ENCODE measurements around the gene STK33. TPM values are rescaled to one million over a fixed set of nuclear protein-coding genes. Genes with fewer than 3 reads are reported as not detected.

Gene STK33
- total RNA-seq, 1 experiment from 2014 or later, result 3.9 TPM

DNA sequence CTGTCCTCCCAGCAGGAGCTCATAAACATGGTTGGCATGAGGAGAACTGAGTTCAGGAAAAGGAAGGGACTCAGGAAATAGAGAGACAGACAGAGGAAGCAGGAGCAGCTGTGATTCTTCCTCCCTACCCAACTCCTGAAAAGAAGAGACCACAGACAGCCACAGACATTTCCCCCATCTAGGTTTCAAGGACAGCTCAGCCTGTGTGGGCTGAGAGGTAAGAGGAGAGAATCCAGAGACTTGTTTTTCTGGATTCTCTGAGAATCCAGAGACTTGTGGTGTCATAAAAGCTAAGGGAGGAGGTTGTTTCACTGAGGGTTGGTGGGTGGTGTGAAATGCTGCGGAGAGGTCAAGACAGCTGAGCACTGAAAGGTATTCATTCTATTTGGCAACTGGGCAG lies 19.0 kb upstream of the STK33 start:
- no peaks in the 10 kb centered on the region for H3K27me3 ChIP-seq (ENCODE audit: control insufficient read depth, insufficient read depth, low read length)
- no TSS peak for BruUV-seq (replicated peaks)
- POLR2A ChIA-PET, result no interaction called here
- in situ Hi-C loops (cut with HindIII; ENCODE audit: low pct_unique_long_range_greater_than_20kb, low sequenced_read_pairs), result no loop called here
- CTCF ChIA-PET, result no interaction called here
- no peak for DNase-seq (ENCODE audit: low read depth, low spot score)
- no peaks in the 10 kb centered on the region for H3K9me3 ChIP-seq (ENCODE audit: control insufficient read depth, insufficient read depth, low read depth, low read length)
- no peak overlapping the region for H3K4me3 ChIP-seq (ENCODE audit: low read depth in 2 of 2, low read length in 2 of 2)
- intact Hi-C loops (cut with micrococcal nuclease; ENCODE audit: unreplicated experiment), result no loop called here
- no peaks in the 10 kb centered on the region for H3K4me1 ChIP-seq (ENCODE audit: control insufficient read depth, insufficient read depth, low read length)
- H3K36me3 ChIP-seq (ENCODE audit: control insufficient read depth, insufficient read depth, low read length), result peaks cover 8% of the 10 kb centered on the region
- ATAC-seq, result no peak
- H3K27ac ChIP-seq (ENCODE audit: low read length), result no peak overlapping the region
- TF ChIP-seq, protein P1, sequence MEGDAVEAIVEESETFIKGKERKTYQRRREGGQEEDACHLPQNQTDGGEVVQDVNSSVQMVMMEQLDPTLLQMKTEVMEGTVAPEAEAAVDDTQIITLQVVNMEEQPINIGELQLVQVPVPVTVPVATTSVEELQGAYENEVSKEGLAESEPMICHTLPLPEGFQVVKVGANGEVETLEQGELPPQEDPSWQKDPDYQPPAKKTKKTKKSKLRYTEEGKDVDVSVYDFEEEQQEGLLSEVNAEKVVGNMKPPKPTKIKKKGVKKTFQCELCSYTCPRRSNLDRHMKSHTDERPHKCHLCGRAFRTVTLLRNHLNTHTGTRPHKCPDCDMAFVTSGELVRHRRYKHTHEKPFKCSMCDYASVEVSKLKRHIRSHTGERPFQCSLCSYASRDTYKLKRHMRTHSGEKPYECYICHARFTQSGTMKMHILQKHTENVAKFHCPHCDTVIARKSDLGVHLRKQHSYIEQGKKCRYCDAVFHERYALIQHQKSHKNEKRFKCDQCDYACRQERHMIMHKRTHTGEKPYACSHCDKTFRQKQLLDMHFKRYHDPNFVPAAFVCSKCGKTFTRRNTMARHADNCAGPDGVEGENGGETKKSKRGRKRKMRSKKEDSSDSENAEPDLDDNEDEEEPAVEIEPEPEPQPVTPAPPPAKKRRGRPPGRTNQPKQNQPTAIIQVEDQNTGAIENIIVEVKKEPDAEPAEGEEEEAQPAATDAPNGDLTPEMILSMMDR (IDR thresholded peaks at IDR 0.05), result no peak
- TF ChIP-seq, protein P2, sequence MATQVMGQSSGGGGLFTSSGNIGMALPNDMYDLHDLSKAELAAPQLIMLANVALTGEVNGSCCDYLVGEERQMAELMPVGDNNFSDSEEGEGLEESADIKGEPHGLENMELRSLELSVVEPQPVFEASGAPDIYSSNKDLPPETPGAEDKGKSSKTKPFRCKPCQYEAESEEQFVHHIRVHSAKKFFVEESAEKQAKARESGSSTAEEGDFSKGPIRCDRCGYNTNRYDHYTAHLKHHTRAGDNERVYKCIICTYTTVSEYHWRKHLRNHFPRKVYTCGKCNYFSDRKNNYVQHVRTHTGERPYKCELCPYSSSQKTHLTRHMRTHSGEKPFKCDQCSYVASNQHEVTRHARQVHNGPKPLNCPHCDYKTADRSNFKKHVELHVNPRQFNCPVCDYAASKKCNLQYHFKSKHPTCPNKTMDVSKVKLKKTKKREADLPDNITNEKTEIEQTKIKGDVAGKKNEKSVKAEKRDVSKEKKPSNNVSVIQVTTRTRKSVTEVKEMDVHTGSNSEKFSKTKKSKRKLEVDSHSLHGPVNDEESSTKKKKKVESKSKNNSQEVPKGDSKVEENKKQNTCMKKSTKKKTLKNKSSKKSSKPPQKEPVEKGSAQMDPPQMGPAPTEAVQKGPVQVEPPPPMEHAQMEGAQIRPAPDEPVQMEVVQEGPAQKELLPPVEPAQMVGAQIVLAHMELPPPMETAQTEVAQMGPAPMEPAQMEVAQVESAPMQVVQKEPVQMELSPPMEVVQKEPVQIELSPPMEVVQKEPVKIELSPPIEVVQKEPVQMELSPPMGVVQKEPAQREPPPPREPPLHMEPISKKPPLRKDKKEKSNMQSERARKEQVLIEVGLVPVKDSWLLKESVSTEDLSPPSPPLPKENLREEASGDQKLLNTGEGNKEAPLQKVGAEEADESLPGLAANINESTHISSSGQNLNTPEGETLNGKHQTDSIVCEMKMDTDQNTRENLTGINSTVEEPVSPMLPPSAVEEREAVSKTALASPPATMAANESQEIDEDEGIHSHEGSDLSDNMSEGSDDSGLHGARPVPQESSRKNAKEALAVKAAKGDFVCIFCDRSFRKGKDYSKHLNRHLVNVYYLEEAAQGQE (IDR thresholded peaks at IDR 0.05; ENCODE audit: insufficient read depth in 1 of 2, low read depth in 2 of 2, low read length in 1 of 2), result no peak
- TF ChIP-seq TCF7L2 (IDR thresholded peaks at IDR 0.05; ENCODE audit: low read depth, low read length), result no peak
- no peak for TF ChIP-seq POLR2AphosphoS5 (IDR thresholded peaks at IDR 0.05; ENCODE audit: low read depth, low read length)
- TF ChIP-seq SIN3A (IDR thresholded peaks at IDR 0.05; ENCODE audit: borderline replicate concordance, insufficient read depth, low read depth, low read length), result no peak

DNA sequence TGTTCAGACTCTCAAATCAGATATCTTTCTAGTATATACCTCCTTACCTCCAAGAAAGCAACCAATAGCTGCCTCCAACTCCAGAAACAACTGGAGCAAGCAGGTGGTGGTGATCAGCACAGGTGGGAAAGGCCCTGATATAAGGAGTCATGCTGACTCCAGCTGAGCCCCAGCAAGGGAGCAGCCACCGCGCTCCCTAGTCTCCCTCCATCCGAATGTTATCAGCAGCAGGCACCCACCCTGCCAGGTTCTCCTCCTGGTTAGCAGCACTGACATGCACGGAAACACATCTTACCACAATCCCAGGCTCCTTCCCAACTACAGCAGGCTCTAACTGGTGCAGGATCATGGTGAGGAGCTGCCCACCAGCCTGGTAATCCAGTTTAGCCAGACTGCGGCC lies 18.5 kb upstream of the STK33 start:
- BruUV-seq (replicated peaks), result no TSS peak
- in situ Hi-C loops (cut with HindIII; ENCODE audit: low pct_unique_long_range_greater_than_20kb, low sequenced_read_pairs), result no loop called here
- TF ChIP-seq, protein P1 (IDR thresholded peaks at IDR 0.05), result no peak
- TF ChIP-seq POLR2AphosphoS5 (IDR thresholded peaks at IDR 0.05; ENCODE audit: low read depth, low read length), result no peak
- no peak for TF ChIP-seq SIN3A (IDR thresholded peaks at IDR 0.05; ENCODE audit: borderline replicate concordance, insufficient read depth, low read depth, low read length)
- TF ChIP-seq, protein P2 (IDR thresholded peaks at IDR 0.05; ENCODE audit: insufficient read depth in 1 of 2, low read depth in 2 of 2, low read length in 1 of 2), result no peak
- TF ChIP-seq TCF7L2 (IDR thresholded peaks at IDR 0.05; ENCODE audit: low read depth, low read length), result no peak
- H3K9me3 ChIP-seq (ENCODE audit: control insufficient read depth, insufficient read depth, low read depth, low read length), result no peaks in the 10 kb centered on the region
- ChIA-PET CTCF (no interaction called here), POLR2A (no interaction called here)
- no peak overlapping the region for H3K27ac ChIP-seq (ENCODE audit: low read length)
- no peak overlapping the region for H3K4me3 ChIP-seq (ENCODE audit: low read depth in 2 of 2, low read length in 2 of 2)
- H3K27me3 ChIP-seq (ENCODE audit: control insufficient read depth, insufficient read depth, low read length), result no peaks in the 10 kb centered on the region
- DNase-seq (ENCODE audit: low read depth, low spot score) (no peak), ATAC-seq (no peak)
- H3K36me3 ChIP-seq (ENCODE audit: control insufficient read depth, insufficient read depth, low read length), result peaks cover 5% of the 10 kb centered on the region
- no peaks in the 10 kb centered on the region for H3K4me1 ChIP-seq (ENCODE audit: control insufficient read depth, insufficient read depth, low read length)
- intact Hi-C loops (cut with micrococcal nuclease; ENCODE audit: unreplicated experiment), result no loop called here

Data from Panc1 (cell line).